Measurements from ENCODE around the gene DTNBP1.
"Not testable (repeated sequence)": the region's sequence is repeated elsewhere in the genome, so short reads cannot be mapped to it uniquely, and the experiment has no call there.

Gene DTNBP1

GRCh38 chr6:15570171-15570570 lies 92.7 kb downstream of the DTNBP1 start:
- in situ Hi-C loops (cut with MboI; ENCODE audit: low sequenced_read_pairs): no loop called here

GRCh38 chr6:15569035-15569995 lies 93.5 kb downstream of the DTNBP1 start:
- in situ Hi-C loops (cut with MboI; ENCODE audit: low sequenced_read_pairs): no loop called here

- in situ Hi-C loops (cut with MboI; ENCODE audit: low sequenced_read_pairs): no loop called here
Measured at GRCh38 chr6:15562977-15563376, 99.9 kb downstream of the DTNBP1 start.

GRCh38 chr6:15561447-15562199 lies 101.2 kb downstream of the DTNBP1 start:
- in situ Hi-C loops (cut with MboI; ENCODE audit: low sequenced_read_pairs): no loop called here

GRCh38 chr6:15560713-15561112 lies 102.1 kb downstream of the DTNBP1 start:
- in situ Hi-C loops (cut with MboI; ENCODE audit: low sequenced_read_pairs): no loop called here

- in situ Hi-C loops (cut with MboI; ENCODE audit: low sequenced_read_pairs): no loop called here
Measured at GRCh38 chr6:15557174-15557573, 105.7 kb downstream of the DTNBP1 start.

GRCh38 chr6:15556711-15557110 lies 106.1 kb downstream of the DTNBP1 start:
- in situ Hi-C loops (cut with MboI; ENCODE audit: low sequenced_read_pairs): no loop called here

- in situ Hi-C loops (cut with MboI; ENCODE audit: low sequenced_read_pairs): no loop called here
Measured at GRCh38 chr6:15555101-15556038, 107.5 kb downstream of the DTNBP1 start.

GRCh38 chr6:15554728-15555100 lies 108.1 kb downstream of the DTNBP1 start:
- in situ Hi-C loops (cut with MboI; ENCODE audit: low sequenced_read_pairs): no loop called here

- in situ Hi-C loops (cut with MboI; ENCODE audit: low sequenced_read_pairs): no loop called here
Measured at GRCh38 chr6:15553736-15554294, 109.0 kb downstream of the DTNBP1 start.

GRCh38 chr6:15553031-15553430 lies 109.8 kb downstream of the DTNBP1 start:
- in situ Hi-C loops (cut with MboI; ENCODE audit: low sequenced_read_pairs): no loop called here

GRCh38 chr6:15551798-15552197 lies 111.0 kb downstream of the DTNBP1 start:
- in situ Hi-C loops (cut with MboI; ENCODE audit: low sequenced_read_pairs): no loop called here

GRCh38 chr6:15551262-15551661 lies 111.6 kb downstream of the DTNBP1 start:
- in situ Hi-C loops (cut with MboI; ENCODE audit: low sequenced_read_pairs): no loop called here

GRCh38 chr6:15550546-15551123 lies 112.2 kb downstream of the DTNBP1 start:
- in situ Hi-C loops (cut with MboI; ENCODE audit: low sequenced_read_pairs): no loop called here

- in situ Hi-C loops (cut with MboI; ENCODE audit: low sequenced_read_pairs): no loop called here
Measured at GRCh38 chr6:15549371-15549770, 113.5 kb downstream of the DTNBP1 start.

GRCh38 chr6:15547400-15547799 lies 115.4 kb downstream of the DTNBP1 start:
- in situ Hi-C loops (cut with MboI; ENCODE audit: low sequenced_read_pairs): no loop called here

GRCh38 chr6:15546591-15546990 lies 116.2 kb downstream of the DTNBP1 start:
- in situ Hi-C loops (cut with MboI; ENCODE audit: low sequenced_read_pairs): no loop called here

- in situ Hi-C loops (cut with MboI; ENCODE audit: low sequenced_read_pairs): no loop called here
Measured at GRCh38 chr6:15544321-15544900, 118.4 kb downstream of the DTNBP1 start.

- in situ Hi-C loops (cut with MboI; ENCODE audit: low sequenced_read_pairs): not testable (repeated sequence)
Measured at GRCh38 chr6:15543332-15543917, 119.4 kb downstream of the DTNBP1 start.

Data from HL-60/S4 treated with retinoic acid at 250 ng/mL for 4 days and 3 days (cell line).